Hypothalamus (tissue), 51 donors: ENCODE data around the gene USP2.

Experiments used
- DNase-seq, 51 donors: peaks; one replicate each; lab custom pipeline; 2025; lab: John Stamatoyannopoulos, UW

The USP2 gene

GRCh38 chr11:119334174-119334930, 47.1 kb downstream of the USP2 start, which contains the start of gene RNF26:
RNF26 (plus strand) TSS chr11:119334527; CDS start chr11:119335123, 596 bp downstream.
- peak; percentile 52 to 98 (median 93) for DNase-seq

GRCh38 chr11:119332111-119332765, 49.3 kb downstream of the USP2 start:
- no peak for DNase-seq

GRCh38 chr11:119330237-119330636, 51.3 kb downstream of the USP2 start:
- DNase-seq, result no peak

- DNase-seq, result no peak
These were observed 52.2 kb downstream of the USP2 start for GRCh38 chr11:119329320-119329719.

- DNase-seq, result no peak
These were observed 57.3 kb downstream of the USP2 start for GRCh38 chr11:119324189-119324588.

GRCh38 chr11:119323532-119324033, 57.9 kb downstream of the USP2 start:
- peak in 38 of 51 donors; percentile 12 to 91 (median 52) for DNase-seq

- DNase-seq, result no peak
These were observed 58.5 kb downstream of the USP2 start for GRCh38 chr11:119322921-119323531.

- no peak for DNase-seq
These were observed 59.1 kb downstream of the USP2 start for GRCh38 chr11:119322360-119322739.

GRCh38 chr11:119320776-119321524, 60.5 kb downstream of the USP2 start:
- peak in 15 of 51 donors; percentile 39 to 78 (median 53) for DNase-seq

GRCh38 chr11:119320240-119320775, 61.2 kb downstream of the USP2 start:
- DNase-seq, result peak in 36 of 51 donors; percentile 20 to 89 (median 61)

GRCh38 chr11:119319700-119320239, 61.7 kb downstream of the USP2 start:
- no peak for DNase-seq

- DNase-seq, result no peak
These were observed 62.3 kb downstream of the USP2 start for GRCh38 chr11:119319136-119319699.

GRCh38 chr11:119318240-119319135, 63.0 kb downstream of the USP2 start:
- DNase-seq, result peak in 6 of 51 donors; percentile 14 to 34 (median 23)

GRCh38 chr11:119317592-119318239, 63.8 kb downstream of the USP2 start:
- DNase-seq, result no peak

GRCh38 chr11:119316729-119317591, 64.5 kb downstream of the USP2 start, which contains the start of gene MCAM:
MCAM (minus strand) TSS chr11:119317130; CDS start chr11:119317101, 29 bp downstream.
- peak in 19 of 51 donors; percentile 29 to 68 (median 50) for DNase-seq

GRCh38 chr11:119316016-119316728, 65.3 kb downstream of the USP2 start:
- DNase-seq, result peak in 41 of 51 donors; percentile 32 to 88 (median 77)
